ENCODE measurements around the gene ANKK1. TPM values are rescaled to one million over a fixed set of nuclear protein-coding genes. Genes with fewer than 3 reads are reported as not detected.

Gene ANKK1
- total RNA-seq, 1 donor from 2014 or later = not detected

DNA sequence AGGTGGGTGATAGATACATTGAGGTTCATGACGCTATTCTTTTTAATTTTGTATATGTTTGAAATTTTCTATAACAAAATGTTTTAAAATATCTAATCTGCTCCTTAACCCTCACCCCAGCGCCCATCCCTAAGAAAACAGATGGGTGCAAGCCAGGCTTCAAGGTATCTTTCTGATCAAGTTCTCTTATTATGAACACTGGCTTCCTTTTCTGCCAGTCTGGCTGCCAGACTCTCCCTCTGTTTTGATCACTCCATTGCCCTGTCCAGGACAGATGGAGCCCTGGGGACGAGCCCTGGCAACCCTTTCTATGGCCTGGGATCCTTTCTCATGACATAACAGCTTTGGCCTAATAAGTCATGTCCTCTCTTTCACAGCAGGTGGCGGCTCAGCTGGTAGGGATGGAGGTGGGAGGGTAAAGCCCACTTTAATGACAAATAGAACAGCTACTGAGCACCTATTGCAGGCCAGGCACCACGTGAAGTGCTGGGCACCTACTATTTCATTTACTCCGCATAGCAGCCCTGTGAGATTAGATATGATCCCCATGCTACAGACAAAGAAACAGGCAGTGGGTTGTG, 49.2 kb downstream of the ANKK1 start:
- Histone ChIP-seq H3K27me3 (ENCODE audit: insufficient read depth, low read length) (peaks cover 5% of the 10 kb centered on the region), H3K4me3 (ENCODE audit: insufficient read depth, low read depth, low read length) (no peak overlapping the region), H2AFZ (ENCODE audit: low read depth, low read length) (no peak overlapping the region), H3K36me3 (ENCODE audit: insufficient read depth, low read length) (no peaks in the 10 kb centered on the region), H3K9me3 (ENCODE audit: insufficient read depth, low read depth, low read length) (no peaks in the 10 kb centered on the region), H3K4me1 (ENCODE audit: insufficient read depth, low read length) (no peaks in the 10 kb centered on the region), H3K27ac (ENCODE audit: low read depth, low read length) (no peak overlapping the region), H3K9ac (ENCODE audit: low read length) (no peak overlapping the region), H3K79me2 (ENCODE audit: insufficient read depth, low read length) (no peaks in the 10 kb centered on the region), H4K20me1 (ENCODE audit: insufficient read depth, low read length) (no peaks in the 10 kb centered on the region), H3K4me2 (ENCODE audit: low read length) (no peak overlapping the region)
- H3K9me3 Mint-ChIP-seq (ENCODE audit: unreplicated experiment) = no peaks in the 10 kb centered on the region
- H3K27me3 Mint-ChIP-seq (ENCODE audit: low read depth, unreplicated experiment) = peaks cover 43% of the 10 kb centered on the region
- H3K4me3 Mint-ChIP-seq (ENCODE audit: unreplicated experiment) = no peak overlapping the region
- DNase-seq (ENCODE audit: low read depth) = no peak
- H3K4me1 Mint-ChIP-seq (ENCODE audit: low read depth, unreplicated experiment) = no peaks in the 10 kb centered on the region
- H3K27ac Mint-ChIP-seq (ENCODE audit: unreplicated experiment) = no peak overlapping the region
- TF ChIP-seq CTCF (IDR thresholded peaks at IDR 0.05; ENCODE audit: insufficient read depth, low read depth, low read length) (no peak), EZH2 (IDR thresholded peaks at IDR 0.05; ENCODE audit: insufficient read depth, low read length) (no peak)
- no peak for FAIRE-seq
- no peaks in the 10 kb centered on the region for H3K36me3 Mint-ChIP-seq (ENCODE audit: low read depth, unreplicated experiment)

- H3K4me3 ChIP-seq (ENCODE audit: insufficient read depth, low read depth, low read length) = no peak overlapping the region
- Mint-ChIP-seq H3K4me1 (ENCODE audit: low read depth, unreplicated experiment) (peaks cover under 1% of the 10 kb centered on the region), H3K4me3 (ENCODE audit: unreplicated experiment) (no peak overlapping the region), H3K9me3 (ENCODE audit: unreplicated experiment) (no peaks in the 10 kb centered on the region), H3K27me3 (ENCODE audit: low read depth, unreplicated experiment) (peaks cover 40% of the 10 kb centered on the region), H3K36me3 (ENCODE audit: low read depth, unreplicated experiment) (no peaks in the 10 kb centered on the region), H3K27ac (ENCODE audit: unreplicated experiment) (no peak overlapping the region)
- no peak overlapping the region for H3K4me2 ChIP-seq (ENCODE audit: low read length)
- DNase-seq (ENCODE audit: low read depth) = no peak
- peaks cover 8% of the 10 kb centered on the region for H3K27me3 ChIP-seq (ENCODE audit: insufficient read depth, low read length)
- H3K9me3 ChIP-seq (ENCODE audit: insufficient read depth, low read depth, low read length) = no peaks in the 10 kb centered on the region
- no peaks in the 10 kb centered on the region for H4K20me1 ChIP-seq (ENCODE audit: insufficient read depth, low read length)
- H3K27ac ChIP-seq (ENCODE audit: low read depth, low read length) = no peak overlapping the region
- no peak overlapping the region for H3K9ac ChIP-seq (ENCODE audit: low read length)
- H3K79me2 ChIP-seq (ENCODE audit: insufficient read depth, low read length) = no peaks in the 10 kb centered on the region
- H3K36me3 ChIP-seq (ENCODE audit: insufficient read depth, low read length) = no peaks in the 10 kb centered on the region
- no peak for FAIRE-seq
- no peak for TF ChIP-seq CTCF (IDR thresholded peaks at IDR 0.05; ENCODE audit: insufficient read depth, low read depth, low read length)
- no peak for TF ChIP-seq EZH2 (IDR thresholded peaks at IDR 0.05; ENCODE audit: insufficient read depth, low read length)
- no peak overlapping the region for H2AFZ ChIP-seq (ENCODE audit: low read depth, low read length)
- H3K4me1 ChIP-seq (ENCODE audit: insufficient read depth, low read length) = no peaks in the 10 kb centered on the region
Measured at GRCh38 chr11:113440816-113441215, 53.2 kb downstream of the ANKK1 start.

GRCh38 chr11:113444502-113445123, 57.0 kb downstream of the ANKK1 start:
- H3K4me1 ChIP-seq (ENCODE audit: insufficient read depth, low read length) = peaks cover 17% of the 10 kb centered on the region
- FAIRE-seq (no peak), DNase-seq (ENCODE audit: low read depth) (no peak)
- H3K27me3 ChIP-seq (ENCODE audit: insufficient read depth, low read length) = peaks cover 8% of the 10 kb centered on the region
- Mint-ChIP-seq H3K9me3 (ENCODE audit: unreplicated experiment) (no peaks in the 10 kb centered on the region), H3K4me1 (ENCODE audit: low read depth, unreplicated experiment) (peaks cover 18% of the 10 kb centered on the region), H3K4me3 (ENCODE audit: unreplicated experiment) (no peak overlapping the region), H3K27me3 (ENCODE audit: low read depth, unreplicated experiment) (peaks cover 32% of the 10 kb centered on the region), H3K36me3 (ENCODE audit: low read depth, unreplicated experiment) (no peaks in the 10 kb centered on the region), H3K27ac (ENCODE audit: unreplicated experiment) (no peak overlapping the region)
- no peak overlapping the region for H3K4me3 ChIP-seq (ENCODE audit: insufficient read depth, low read depth, low read length)
- no peak overlapping the region for H3K9ac ChIP-seq (ENCODE audit: low read length)
- H3K27ac ChIP-seq (ENCODE audit: low read depth, low read length) = no peak overlapping the region
- no peak overlapping the region for H3K4me2 ChIP-seq (ENCODE audit: low read length)
- H3K9me3 ChIP-seq (ENCODE audit: insufficient read depth, low read depth, low read length) = no peaks in the 10 kb centered on the region
- TF ChIP-seq CTCF (IDR thresholded peaks at IDR 0.05; ENCODE audit: insufficient read depth, low read depth, low read length) (no peak), EZH2 (IDR thresholded peaks at IDR 0.05; ENCODE audit: insufficient read depth, low read length) (no peak)
- H2AFZ ChIP-seq (ENCODE audit: low read depth, low read length) = no peak overlapping the region
- H3K79me2 ChIP-seq (ENCODE audit: insufficient read depth, low read length) = no peaks in the 10 kb centered on the region
- H4K20me1 ChIP-seq (ENCODE audit: insufficient read depth, low read length) = no peaks in the 10 kb centered on the region
- H3K36me3 ChIP-seq (ENCODE audit: insufficient read depth, low read length) = no peaks in the 10 kb centered on the region
